HCT116 (cell line): ENCODE results near the gene GOLIM4. TPM values are rescaled to one million over a fixed set of nuclear protein-coding genes. Genes with fewer than 3 reads are reported as not detected.

Experiments used
- ATAC-seq: fragments of 200-7000 bp; cut with Tn5 transposase; 2 replicates; pipeline ENCODE4 v1.9.1; 2020; ENCODE audit warnings: mild to moderate bottlenecking, moderate library complexity
- BruUV-seq: library from RNA; stranded (reverse); fragments of 400-500 nt; replicated peaks from 2 replicates; lab custom pipeline; 2021; lab: Mats Ljungman, UMichigan
- CTCF ChIA-PET: fragments of 300-600 bp; sonication (Branson Sonifier 250); formaldehyde crosslinking; loops from one replicate; lab custom pipeline; 2021; ENCODE audit warnings: antibody characterized with exemption; lab: Charles Lee
- POLR2A ChIA-PET: fragments of 300-600, 350-600 bp; sonication (Branson Sonifier 250); formaldehyde crosslinking; loops from one replicate; lab custom pipeline; 2021; ENCODE audit warnings: antibody characterized with exemption; lab: Charles Lee
- RAD21 ChIA-PET, 2 experiments: fragments of 300-600 bp; sonication (Branson Sonifier 250); formaldehyde crosslinking; loops; one replicate each; lab custom pipeline; 2023; ENCODE audit warnings: low total read pairs in 2 of 2; ENCODE audit not compliant: uncharacterized antibody in 2 of 2, unreplicated experiment in 2 of 2, low non-redundant PET in 1 of 2; lab: Charles Lee
- DNase-seq: peaks from one replicate; pipeline ENCODE4 v3.0.0-alpha.2; 2010; ENCODE audit warnings: low read depth, low spot score
- H2AFZ ChIP-seq: fragments of 200-600 bp; shearing (Covaris generic), sonication (generic); 2 replicates; pipeline ENCODE4 v1.6.1; 2017; ENCODE audit warnings: low read depth, mixed run types, mixed read lengths, antibody characterized with exemption, low read length; ENCODE audit not compliant: poor library complexity, severe bottlenecking
- H3K27ac ChIP-seq: 2 replicates; pipeline ENCODE4 v1.5.1; 2012; ENCODE audit warnings: low read depth, low read length
- H3K27me3 ChIP-seq: fragments of 200-600 bp; sonication (generic); 2 replicates; pipeline ENCODE4 v1.6.1; 2016; ENCODE audit warnings: mixed run types, low read length, mixed read lengths; ENCODE audit not compliant: insufficient read depth
- H3K36me3 ChIP-seq, 2 experiments: fragments of 200-500 bp in 1 of 2; fragments of 200-600 bp in 1 of 2; sonication (Bioruptor generic) in 1 of 2; sonication (generic) in 1 of 2; 2 replicates each; pipeline versions ENCODE4 v1.5.1 to v1.6.1; 2014 to 2016; ENCODE audit warnings: low read length in 2 of 2, inconsistent platforms in 1 of 2, mixed read lengths in 1 of 2, mixed run types in 1 of 2; ENCODE audit not compliant: insufficient read depth in 2 of 2, control insufficient read depth in 1 of 2
- H3K4me1 ChIP-seq, 2 experiments: fragments of 200-600 bp in 1 of 2; sonication (generic) in 1 of 2; 2 replicates each; pipeline versions ENCODE4 v1.5.1 to v1.6.1; 2012 to 2017; ENCODE audit warnings: low read length in 2 of 2, inconsistent platforms in 1 of 2, mild to moderate bottlenecking in 1 of 2, mixed read lengths in 1 of 2, mixed run types in 1 of 2, moderate library complexity in 1 of 2; ENCODE audit not compliant: insufficient read depth in 2 of 2, control insufficient read depth in 1 of 2
- H3K4me2 ChIP-seq: fragments of 200-600 bp; sonication (generic); 2 replicates; pipeline ENCODE4 v1.6.1; 2017; ENCODE audit warnings: mixed run types, low read length, mixed read lengths
- H3K4me3 ChIP-seq, 2 experiments: fragments of 200-600 bp in 1 of 2; sonication (generic) in 1 of 2; replicated peaks in 1 of 2; 2 replicates each; pipeline ENCODE4 v1.5.1; 2011 to 2016; ENCODE audit warnings: low read length in 2 of 2, control low read depth in 1 of 2, low read depth in 1 of 2, mild to moderate bottlenecking in 1 of 2, mixed read lengths in 1 of 2, mixed run types in 1 of 2
- H3K79me2 ChIP-seq: fragments of 200-600 bp; sonication (generic); 2 replicates; pipeline ENCODE4 v1.6.1; 2017; ENCODE audit warnings: mild to moderate bottlenecking, mixed run types, low read length, moderate library complexity, mixed read lengths; ENCODE audit not compliant: insufficient read depth
- H3K9ac ChIP-seq: fragments of 200-600 bp; sonication (generic); 2 replicates; pipeline ENCODE4 v1.6.1; 2016; ENCODE audit warnings: low read length, mixed read lengths
- H3K9me2 ChIP-seq: fragments of 200-600 bp; sonication (generic), shearing (Covaris generic); 2 replicates; pipeline ENCODE4 v1.6.1; 2017; ENCODE audit warnings: mixed run types, mild to moderate bottlenecking, moderate library complexity; ENCODE audit not compliant: insufficient read depth
- H3K9me3 ChIP-seq, 2 experiments: fragments of 200-500 bp in 1 of 2; fragments of 200-600 bp in 1 of 2; sonication (Bioruptor generic) in 1 of 2; sonication (generic) in 1 of 2; 2 replicates each; pipeline ENCODE4 v1.6.1; 2014 to 2017; ENCODE audit warnings: low read length in 2 of 2, mixed read lengths in 2 of 2, inconsistent platforms in 1 of 2, low read depth in 1 of 2, mild to moderate bottlenecking in 1 of 2, mixed run types in 1 of 2, moderate library complexity in 1 of 2; ENCODE audit not compliant: control insufficient read depth in 1 of 2, insufficient read depth in 1 of 2
- H4K20me1 ChIP-seq: fragments of 200-600 bp; sonication (generic), shearing (Covaris generic); 2 replicates; pipeline ENCODE4 v1.6.1; 2017; ENCODE audit warnings: mixed run types, mild to moderate bottlenecking, moderate library complexity; ENCODE audit not compliant: insufficient read depth
- CTCF ChIP-seq, 3 experiments: fragments of 200-600 bp in 1 of 3; sonication (generic) in 1 of 3; IDR thresholded peaks in 2 of 3; conservative IDR thresholded peaks in 1 of 3; 2 replicates each; pipeline ENCODE4 v1.5.1; 2012 to 2017; ENCODE audit warnings: low read depth in 2 of 3, low read length in 2 of 3, antibody characterized with exemption in 1 of 3, borderline replicate concordance in 1 of 3, control low read depth in 1 of 3, mild to moderate bottlenecking in 1 of 3, mixed read lengths in 1 of 3, mixed run types in 1 of 3, moderate library complexity in 1 of 3; ENCODE audit not compliant: insufficient read depth in 1 of 3
- ELF1 ChIP-seq: IDR thresholded peaks from 2 replicates; pipeline ENCODE4 v1.6.1; 2012; ENCODE audit warnings: low read depth, borderline replicate concordance
- MAX ChIP-seq: IDR thresholded peaks from 2 replicates; pipeline ENCODE4 v1.6.1; 2012
- POLR2A ChIP-seq: IDR thresholded peaks from 2 replicates; pipeline ENCODE4 v1.7.0; 2011; ENCODE audit warnings: borderline replicate concordance; ENCODE audit not compliant: insufficient read depth, insufficient read length; ENCODE audit errors: extremely low read depth
- SIN3A ChIP-seq: IDR thresholded peaks from 2 replicates; pipeline ENCODE4 v1.6.1; 2012; ENCODE audit warnings: low read depth
- YY1 ChIP-seq: IDR thresholded peaks from 2 replicates; pipeline ENCODE4 v1.6.1; 2011; ENCODE audit warnings: low read length, low read depth, moderate library complexity, mild to moderate bottlenecking; ENCODE audit not compliant: insufficient replicate concordance; ENCODE audit errors: extremely low read depth
- ZNF274 ChIP-seq: fragments of 200-500 bp; sonication (Bioruptor generic); IDR thresholded peaks from 2 replicates; pipeline ENCODE4 v1.6.1; 2014; ENCODE audit warnings: mild to moderate bottlenecking, low read depth, low read length, inconsistent platforms
- intact Hi-C: fragments of 100-400 bp; cut with micrococcal nuclease; formaldehyde crosslinking; loops from 2 replicates; pipeline ENCODE4 v1.10.0; 2022
- total RNA-seq: library from RNA; stranded (reverse); gene quantifications from one replicate; pipeline ENCODE4 v1.2.1, GENCODE V29; 2021; ENCODE audit not compliant: unreplicated experiment
- TF ChIP-seq, protein P1 (sequence below): IDR thresholded peaks from 2 replicates; pipeline ENCODE4 v1.6.1; 2011; ENCODE audit warnings: mild to moderate bottlenecking, low read length, moderate library complexity; ENCODE audit not compliant: insufficient replicate concordance; ENCODE audit errors: extremely low read depth

Gene GOLIM4
- total RNA-seq, 1 experiment from 2014 or later: 10.6 TPM

- no peaks in the 10 kb centered on the region for H3K9me2 ChIP-seq
- TF ChIP-seq POLR2A (no peak), CTCF (IDR thresholded peaks at IDR 0.05 in 2 of 3, conservative IDR thresholded peaks at IDR 0.05 in 1 of 3; ENCODE audit: borderline replicate concordance in 1 of 3, insufficient read depth in 1 of 3, low read depth in 2 of 3, low read length in 2 of 3) (no peak), MAX (no peak), ELF1 (no peak), SIN3A (no peak), ZNF274 (no peak), YY1 (no peak)
- TF ChIP-seq, protein P1, sequence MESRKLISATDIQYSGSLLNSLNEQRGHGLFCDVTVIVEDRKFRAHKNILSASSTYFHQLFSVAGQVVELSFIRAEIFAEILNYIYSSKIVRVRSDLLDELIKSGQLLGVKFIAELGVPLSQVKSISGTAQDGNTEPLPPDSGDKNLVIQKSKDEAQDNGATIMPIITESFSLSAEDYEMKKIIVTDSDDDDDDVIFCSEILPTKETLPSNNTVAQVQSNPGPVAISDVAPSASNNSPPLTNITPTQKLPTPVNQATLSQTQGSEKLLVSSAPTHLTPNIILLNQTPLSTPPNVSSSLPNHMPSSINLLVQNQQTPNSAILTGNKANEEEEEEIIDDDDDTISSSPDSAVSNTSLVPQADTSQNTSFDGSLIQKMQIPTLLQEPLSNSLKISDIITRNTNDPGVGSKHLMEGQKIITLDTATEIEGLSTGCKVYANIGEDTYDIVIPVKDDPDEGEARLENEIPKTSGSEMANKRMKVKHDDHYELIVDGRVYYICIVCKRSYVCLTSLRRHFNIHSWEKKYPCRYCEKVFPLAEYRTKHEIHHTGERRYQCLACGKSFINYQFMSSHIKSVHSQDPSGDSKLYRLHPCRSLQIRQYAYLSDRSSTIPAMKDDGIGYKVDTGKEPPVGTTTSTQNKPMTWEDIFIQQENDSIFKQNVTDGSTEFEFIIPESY: no peak
- TF ChIP-seq, all 23 proteins: peak for 0
- Histone ChIP-seq H3K4me2 (no peak overlapping the region), H3K79me2 (no peaks in the 10 kb centered on the region), H3K27ac (no peak overlapping the region), H2AFZ (no peak overlapping the region), H3K36me3 (no peaks in the 10 kb centered on the region), H4K20me1 (no peaks in the 10 kb centered on the region), H3K4me3 (no peak overlapping the region), H3K27me3 (no peaks in the 10 kb centered on the region), H3K4me1 (no peaks in the 10 kb centered on the region), H3K9ac (no peak overlapping the region), H3K9me3 (no peaks in the 10 kb centered on the region)
- intact Hi-C loops: no loop called here
- no TSS peak for BruUV-seq
- DNase-seq: no peak
- ChIA-PET POLR2A (no interaction called here), RAD21 (no interaction called here), CTCF (no interaction called here)
- ATAC-seq: no peak
Measured at GRCh38 chr3:167967257-167968036, 128.3 kb downstream of the GOLIM4 start.
